Keratinocyte (primary cell): ENCODE data around the gene ATG4D. TPM values are rescaled to one million over a fixed set of nuclear protein-coding genes. Genes with fewer than 3 reads are reported as not detected.

ENCODE experiments used
- DNase-seq: peaks from one replicate; pipeline ENCODE4 v3.0.0-alpha.2; 2011; ENCODE audit warnings: low read depth, missing footprints, low spot score
- FAIRE-seq: peaks from 2 replicates; lab custom pipeline; 2011; peaks lifted over from hg19 to GRCh38; lab: Jason Lieb, UNC
- H2AFZ ChIP-seq: 2 replicates; pipeline ENCODE4 v1.6.0; 2012; ENCODE audit warnings: low read length, control low read depth, inconsistent platforms; ENCODE audit not compliant: control insufficient read depth
- H3K27ac ChIP-seq: 2 replicates; pipeline ENCODE4 v1.5.1; 2011; ENCODE audit warnings: low read length; ENCODE audit not compliant: control insufficient read depth, insufficient read depth
- H3K27me3 ChIP-seq: 3 replicates; pipeline ENCODE4 v1.6.0; 2011; ENCODE audit warnings: low read length; ENCODE audit not compliant: control insufficient read depth, insufficient read depth; ENCODE audit errors: extremely low read depth
- H3K36me3 ChIP-seq, 2 experiments: 2 replicates in 1 of 2; 3 replicates in 1 of 2; pipeline ENCODE4 v1.5.1; 2011; ENCODE audit warnings: low read length in 2 of 2, mild to moderate bottlenecking in 1 of 2; ENCODE audit not compliant: control insufficient read depth in 2 of 2, insufficient read depth in 2 of 2; ENCODE audit errors: extremely low read depth in 1 of 2
- H3K4me1 ChIP-seq: 3 replicates; pipeline ENCODE4 v1.5.1; 2011; ENCODE audit warnings: low read length; ENCODE audit not compliant: control insufficient read depth, insufficient read depth; ENCODE audit errors: extremely low read depth
- H3K4me2 ChIP-seq: 3 replicates; pipeline ENCODE4 v1.6.0; 2011; ENCODE audit warnings: low read depth, low read length; ENCODE audit not compliant: control insufficient read depth, insufficient read depth; ENCODE audit errors: extremely low read depth
- H3K4me3 ChIP-seq, 3 experiments: fragments of 200-600 bp in 1 of 3; sonication (generic) in 1 of 3; 2 replicates in 2 of 3; 3 replicates in 1 of 3; pipeline ENCODE4 v1.5.1; 2011 to 2016; ENCODE audit warnings: low read length in 3 of 3, mild to moderate bottlenecking in 3 of 3, control low read depth in 2 of 3, inconsistent platforms in 1 of 3, low read depth in 1 of 3, mixed read lengths in 1 of 3, mixed run types in 1 of 3, moderate library complexity in 1 of 3; ENCODE audit not compliant: control insufficient read depth in 2 of 3, insufficient read depth in 2 of 3; ENCODE audit errors: extremely low read depth in 1 of 3
- H3K79me2 ChIP-seq: 2 replicates; pipeline ENCODE4 v1.6.0; 2012; ENCODE audit warnings: low read length; ENCODE audit not compliant: control insufficient read depth, insufficient read depth
- H3K9ac ChIP-seq: 3 replicates; pipeline ENCODE4 v1.6.0; 2011; ENCODE audit warnings: low read length; ENCODE audit not compliant: control insufficient read depth, insufficient read depth; ENCODE audit errors: extremely low read depth
- H3K9me1 ChIP-seq: 3 replicates; pipeline ENCODE4 v1.6.0; 2011; ENCODE audit warnings: low read length; ENCODE audit not compliant: control insufficient read depth, insufficient read depth; ENCODE audit errors: extremely low read depth
- H3K9me3 ChIP-seq: 2 replicates; pipeline ENCODE4 v1.5.1; 2012; ENCODE audit warnings: low read depth, low read length; ENCODE audit not compliant: control insufficient read depth
- H4K20me1 ChIP-seq: 3 replicates; pipeline ENCODE4 v1.6.0; 2011; ENCODE audit warnings: low read length; ENCODE audit not compliant: control insufficient read depth, insufficient read depth; ENCODE audit errors: extremely low read depth
- CTCF ChIP-seq, 3 experiments: IDR thresholded peaks in 1 of 3; conservative IDR thresholded peaks in 1 of 3; optimal IDR thresholded peaks in 1 of 3; 2 replicates in 2 of 3; 3 replicates in 1 of 3; pipeline versions ENCODE3 to v1.5.1; 2011; ENCODE audit warnings: low read length in 3 of 3, mild to moderate bottlenecking in 3 of 3, moderate library complexity in 2 of 3, control low read depth in 1 of 3, inconsistent platforms in 1 of 3; ENCODE audit not compliant: insufficient read depth in 2 of 3; ENCODE audit errors: extremely low read depth in 1 of 3
- EZH2 ChIP-seq: IDR thresholded peaks from one replicate; pipeline ENCODE4 v1.6.1; 2012; ENCODE audit warnings: inconsistent platforms, mild to moderate bottlenecking, low read length, moderate library complexity
- dilution Hi-C: fragments of 300-500 bp; cut with MboI; formaldehyde crosslinking; loops from one replicate; pipeline ENCODE4 v1.7.0; 2020; ENCODE audit warnings: low sequenced_read_pairs; ENCODE audit not compliant: extremely low pct_ligation_motif_present
- polyA plus RNA-seq, 5 experiments: library from polyadenylated mRNA; depleted of rRNA in 3 of 5; stranded (reverse) in 3 of 5; stranded (forward) in 1 of 5; unstranded in 1 of 5; fragments of >200 nt; gene quantifications; 1 replicate in 1 of 5; 2 replicates in 3 of 5; 3 replicates in 1 of 5; pipeline versions ENCODE4 v1.2.1 to v1.2.3, GENCODE V29; 2011 to 2012; ENCODE audit warnings: missing spikeins in 2 of 5, low read depth in 1 of 5, low replicate concordance in 1 of 5

The ATG4D gene
- polyA plus RNA-seq, 1 donor (not counting 4 experiments of a cell fraction or from before 2014, with no cell fraction given): 12.6 TPM

GRCh38 chr19:10508036-10508435 is 35.7 kb upstream of the ATG4D start:
- dilution Hi-C loops: no loop called here
- H3K9ac ChIP-seq: no peak overlapping the region
- no peak overlapping the region for H3K4me2 ChIP-seq
- no peak overlapping the region for H3K27ac ChIP-seq
- H4K20me1 ChIP-seq: no peaks in the 10 kb centered on the region
- H3K9me1 ChIP-seq: no peaks in the 10 kb centered on the region
- no peaks in the 10 kb centered on the region for H3K9me3 ChIP-seq
- FAIRE-seq (no peak), DNase-seq (no peak)
- peaks cover under 1% of the 10 kb centered on the region for H3K79me2 ChIP-seq
- peaks cover 1 to 2% of the 10 kb centered on the region in 2 experiments for H3K36me3 ChIP-seq
- H3K4me1 ChIP-seq: peaks cover 19% of the 10 kb centered on the region
- TF ChIP-seq CTCF (optimal IDR thresholded peaks at IDR 0.05 in 1 of 3, IDR thresholded peaks at IDR 0.05 in 1 of 3, conservative IDR thresholded peaks at IDR 0.05 in 1 of 3; ENCODE audit: extremely low read depth in 1 of 3, insufficient read depth in 2 of 3, low read length in 3 of 3) (no peak), EZH2 (no peak)
- H2AFZ ChIP-seq: no peak overlapping the region
- H3K4me3 ChIP-seq: no peak overlapping the region
- no peaks in the 10 kb centered on the region for H3K27me3 ChIP-seq

- no peak for TF ChIP-seq CTCF (optimal IDR thresholded peaks at IDR 0.05 in 1 of 3, IDR thresholded peaks at IDR 0.05 in 1 of 3, conservative IDR thresholded peaks at IDR 0.05 in 1 of 3; ENCODE audit: extremely low read depth in 1 of 3, insufficient read depth in 2 of 3, low read length in 3 of 3)
- no peak for TF ChIP-seq EZH2
- Histone ChIP-seq H3K27me3 (no peaks in the 10 kb centered on the region), H3K4me1 (peaks cover 19% of the 10 kb centered on the region), H3K9ac (no peak overlapping the region), H3K27ac (no peak overlapping the region), H3K79me2 (peaks cover 6% of the 10 kb centered on the region), H3K9me1 (no peaks in the 10 kb centered on the region), H3K4me2 (no peak overlapping the region), H3K36me3 (peaks cover 5 to 8% of the 10 kb centered on the region in 2 experiments), H2AFZ (no peak overlapping the region), H3K4me3 (no peak overlapping the region), H4K20me1 (no peaks in the 10 kb centered on the region), H3K9me3 (no peaks in the 10 kb centered on the region)
- DNase-seq: no peak
- no peak for FAIRE-seq
- dilution Hi-C loops: no loop called here
Measured at GRCh38 chr19:10508707-10509106, 35.0 kb upstream of the ATG4D start.
